Stimulated activated CD8-positive, alpha-beta memory T cell treated with anti-CD3 and anti-CD28 coated beads, Interleukin-7, amount 100 ng/mL, for 24 hours (primary cell): ENCODE data around the gene ELFN1.

Source experiments
- DNase-seq: peaks from one replicate; pipeline ENCODE4 v3.0.0-alpha.2; 2020; ENCODE audit warnings: low read depth

The ELFN1 gene

GRCh38 chr7:1663857-1664651, 6.0 kb upstream of the ELFN1 start:
- DNase-seq = no peak

- peak; percentile 31 for DNase-seq
Measured at GRCh38 chr7:1664711-1665548, 5.1 kb upstream of the ELFN1 start.

GRCh38 chr7:1665549-1666316, 4.3 kb upstream of the ELFN1 start:
- DNase-seq = no peak

- DNase-seq = no peak
Measured at GRCh38 chr7:1666317-1666822, 3.7 kb upstream of the ELFN1 start.

- no peak for DNase-seq
Measured at GRCh38 chr7:1666823-1667565, 3.1 kb upstream of the ELFN1 start.

- DNase-seq = no peak
Measured at GRCh38 chr7:1667566-1668395, 2.3 kb upstream of the ELFN1 start.

- DNase-seq = no peak
Measured at GRCh38 chr7:1668396-1669063, 1.5 kb upstream of the ELFN1 start.

GRCh38 chr7:1669064-1669951, 769 bp upstream of the ELFN1 start:
- DNase-seq = no peak

- no peak for DNase-seq
Measured at GRCh38 chr7:1670894-1671593, 967 bp downstream of the ELFN1 start.

- no peak for DNase-seq
Measured at GRCh38 chr7:1671594-1672451, 1.7 kb downstream of the ELFN1 start.

- DNase-seq = no peak
Measured at GRCh38 chr7:1672851-1673486, 2.9 kb downstream of the ELFN1 start.

GRCh38 chr7:1673581-1674118, 3.6 kb downstream of the ELFN1 start:
- no peak for DNase-seq

- DNase-seq = no peak
Measured at GRCh38 chr7:1674161-1675035, 4.3 kb downstream of the ELFN1 start.

GRCh38 chr7:1675036-1675671, 5.1 kb downstream of the ELFN1 start:
- no peak for DNase-seq
